ENCODE data around the gene PNCK. TPM values are rescaled to one million over a fixed set of nuclear protein-coding genes. Genes with fewer than 3 reads are reported as not detected.

PNCK gene
- total RNA-seq, 1 experiment from 2014 or later, result 0.60 TPM

DNA sequence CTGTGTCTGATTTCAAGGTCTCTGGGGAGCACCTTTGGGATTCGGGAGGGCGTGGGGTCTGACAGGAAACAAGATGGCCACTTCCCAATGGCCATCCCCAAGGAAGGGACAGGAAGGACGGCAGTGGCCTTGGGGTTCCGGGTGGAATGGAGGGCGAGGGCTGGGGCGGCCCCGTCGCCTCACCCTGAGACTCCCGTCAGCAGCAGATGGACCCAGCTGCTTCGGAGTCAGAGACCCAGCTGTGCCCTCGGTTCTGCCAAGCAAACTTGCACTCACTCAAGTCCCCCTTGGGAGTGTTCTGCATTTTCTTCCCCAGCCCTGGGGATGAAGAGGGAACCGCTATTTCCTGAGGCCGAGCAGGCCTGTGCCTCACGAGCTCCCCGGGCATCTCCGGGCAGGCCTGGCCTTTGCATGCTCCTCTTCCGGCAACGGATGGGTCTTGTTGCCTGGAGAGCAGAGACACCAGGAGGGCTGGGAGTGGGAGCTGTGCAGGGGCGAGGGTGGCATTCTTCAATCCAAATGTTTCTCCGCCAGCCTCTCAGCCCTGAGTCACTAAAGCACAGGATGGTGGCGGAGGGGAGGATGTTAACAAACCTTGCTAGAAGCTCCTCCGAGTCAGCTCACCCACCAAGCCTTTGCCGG lies 33.4 kb downstream of the PNCK start:
- no TSS peak for BruUV-seq (replicated peaks)
- Histone ChIP-seq H3K4me1 (ENCODE audit: insufficient read depth, low read length, poor library complexity, severe bottlenecking) (no peaks in the 10 kb centered on the region), H3K4me3 (ENCODE audit: low read depth, low read length, poor library complexity, severe bottlenecking) (no peak overlapping the region), H3K9me3 (ENCODE audit: low read depth, low read length, poor library complexity, severe bottlenecking) (no peaks in the 10 kb centered on the region), H3K27ac (ENCODE audit: low read depth, low read length, poor library complexity, severe bottlenecking) (no peak overlapping the region), H3K27me3 (replicated peaks; ENCODE audit: insufficient read depth, low read depth, low read length, poor library complexity) (peaks cover 11% of the 10 kb centered on the region), H3K36me3 (ENCODE audit: insufficient read depth, low read length, poor library complexity, severe bottlenecking) (no peaks in the 10 kb centered on the region)
- intact Hi-C loops (cut with micrococcal nuclease; ENCODE audit: unreplicated experiment), result no loop called here
- no peak for DNase-seq (ENCODE audit: low spot score)
- CTCF ChIA-PET, result interaction anchor here (0.6 kb wide), 1 partner anchor 101 kb away, joined by 3 read pairs; no protein-coding TSS in a partner anchor
- POLR2A ChIA-PET (ENCODE audit: low non-redundant PET), result no interaction called here
- TF ChIP-seq EZH2 (IDR thresholded peaks at IDR 0.05; ENCODE audit: borderline replicate concordance, low read depth, low read length, poor library complexity, severe bottlenecking), result no peak
- TF ChIP-seq, protein P1, sequence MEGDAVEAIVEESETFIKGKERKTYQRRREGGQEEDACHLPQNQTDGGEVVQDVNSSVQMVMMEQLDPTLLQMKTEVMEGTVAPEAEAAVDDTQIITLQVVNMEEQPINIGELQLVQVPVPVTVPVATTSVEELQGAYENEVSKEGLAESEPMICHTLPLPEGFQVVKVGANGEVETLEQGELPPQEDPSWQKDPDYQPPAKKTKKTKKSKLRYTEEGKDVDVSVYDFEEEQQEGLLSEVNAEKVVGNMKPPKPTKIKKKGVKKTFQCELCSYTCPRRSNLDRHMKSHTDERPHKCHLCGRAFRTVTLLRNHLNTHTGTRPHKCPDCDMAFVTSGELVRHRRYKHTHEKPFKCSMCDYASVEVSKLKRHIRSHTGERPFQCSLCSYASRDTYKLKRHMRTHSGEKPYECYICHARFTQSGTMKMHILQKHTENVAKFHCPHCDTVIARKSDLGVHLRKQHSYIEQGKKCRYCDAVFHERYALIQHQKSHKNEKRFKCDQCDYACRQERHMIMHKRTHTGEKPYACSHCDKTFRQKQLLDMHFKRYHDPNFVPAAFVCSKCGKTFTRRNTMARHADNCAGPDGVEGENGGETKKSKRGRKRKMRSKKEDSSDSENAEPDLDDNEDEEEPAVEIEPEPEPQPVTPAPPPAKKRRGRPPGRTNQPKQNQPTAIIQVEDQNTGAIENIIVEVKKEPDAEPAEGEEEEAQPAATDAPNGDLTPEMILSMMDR (conservative IDR thresholded peaks at IDR 0.05; ENCODE audit: low read depth, low read length), result no peak

DNA sequence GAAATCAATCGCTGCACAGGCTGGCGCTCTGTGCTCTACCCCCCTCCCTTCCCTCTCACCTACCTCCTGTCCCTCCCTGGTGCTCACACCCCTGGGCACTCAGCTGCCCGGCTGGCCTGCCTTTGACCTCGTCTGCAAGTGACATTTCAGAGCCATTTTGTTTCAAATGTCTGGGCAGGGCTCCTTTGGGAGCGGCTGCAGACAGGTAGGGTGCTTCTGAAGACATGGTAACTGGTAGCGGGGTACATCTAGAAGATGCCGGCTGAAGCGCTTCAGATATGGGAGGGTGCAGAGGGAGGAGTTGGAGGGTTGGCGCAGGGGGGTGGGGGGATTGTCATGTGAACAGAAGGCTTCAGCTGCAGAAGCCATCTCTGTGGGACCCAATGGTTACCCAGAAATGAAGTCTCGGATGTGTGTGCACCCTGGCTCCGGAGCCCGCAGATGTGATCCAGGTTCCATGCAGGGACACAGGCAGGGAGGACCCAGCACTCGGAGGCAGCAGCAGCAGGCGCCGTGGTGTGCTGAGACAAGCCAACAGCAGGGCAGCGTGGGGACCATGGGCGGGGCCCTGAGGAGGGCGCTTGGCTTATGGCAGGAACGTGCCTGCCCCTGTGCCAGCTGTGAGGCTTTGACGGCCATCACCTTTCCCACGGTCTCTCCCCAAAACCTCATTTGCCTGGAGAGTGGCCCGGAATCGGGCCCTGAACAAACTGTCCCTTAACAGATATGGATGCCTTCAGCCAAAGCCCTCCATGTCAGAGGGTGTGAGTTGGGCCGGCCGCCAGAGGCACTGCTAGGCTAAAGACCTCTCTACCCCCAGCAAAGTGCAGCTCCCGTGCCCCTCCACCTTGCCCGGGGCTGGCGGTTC lies 34.2 kb downstream of the PNCK start:
- POLR2A ChIA-PET (ENCODE audit: low non-redundant PET), result no interaction called here

DNA sequence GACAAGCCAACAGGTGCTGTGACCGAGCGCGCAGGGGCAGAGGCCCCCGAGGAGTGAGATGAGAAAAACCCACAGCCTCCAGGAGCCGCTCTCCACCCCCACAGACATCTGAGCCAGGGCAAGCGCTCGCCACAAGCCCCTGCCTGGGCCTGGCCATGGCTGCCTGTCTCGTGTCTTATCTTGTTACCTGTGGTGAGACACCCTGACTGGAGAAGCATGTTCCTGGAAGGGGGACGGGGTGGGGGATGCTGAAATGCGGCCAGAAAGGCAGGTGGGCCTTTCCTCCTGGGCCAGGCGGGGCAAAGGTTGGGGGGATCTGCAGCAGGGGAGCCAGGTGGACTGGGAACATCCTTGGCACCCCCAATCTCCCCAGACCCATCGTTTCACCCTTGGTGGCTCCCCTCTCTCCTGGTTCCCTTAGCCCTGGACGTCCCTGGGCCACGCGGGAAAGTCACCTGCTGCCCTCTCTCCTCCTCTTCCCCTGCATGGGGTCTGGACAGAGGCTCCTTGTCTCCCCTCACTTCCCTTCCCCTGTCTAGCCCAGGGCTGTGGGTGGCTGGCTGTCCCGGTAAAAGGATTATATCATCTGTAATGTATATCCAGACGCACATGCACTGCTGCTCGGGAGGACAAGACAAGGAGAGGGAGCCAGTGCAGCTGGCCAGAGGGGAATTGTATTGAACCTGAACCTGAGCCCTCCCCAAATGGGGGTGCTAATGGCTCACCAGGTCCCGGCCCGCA lies 35.0 kb downstream of the PNCK start:
- Histone ChIP-seq H3K27ac (ENCODE audit: low read depth, low read length, poor library complexity, severe bottlenecking) (no peak overlapping the region), H3K36me3 (ENCODE audit: insufficient read depth, low read length, poor library complexity, severe bottlenecking) (no peaks in the 10 kb centered on the region), H3K27me3 (replicated peaks; ENCODE audit: insufficient read depth, low read depth, low read length, poor library complexity) (peaks cover 10% of the 10 kb centered on the region), H3K4me1 (ENCODE audit: insufficient read depth, low read length, poor library complexity, severe bottlenecking) (no peaks in the 10 kb centered on the region), H3K4me3 (ENCODE audit: low read depth, low read length, poor library complexity, severe bottlenecking) (no peak overlapping the region), H3K9me3 (ENCODE audit: low read depth, low read length, poor library complexity, severe bottlenecking) (no peaks in the 10 kb centered on the region)
- BruUV-seq (replicated peaks), result no TSS peak
- intact Hi-C loops (cut with micrococcal nuclease; ENCODE audit: unreplicated experiment), result no loop called here
- no peak for DNase-seq (ENCODE audit: low spot score)
- no peak for TF ChIP-seq EZH2 (IDR thresholded peaks at IDR 0.05; ENCODE audit: borderline replicate concordance, low read depth, low read length, poor library complexity, severe bottlenecking)
- TF ChIP-seq, protein P1 (conservative IDR thresholded peaks at IDR 0.05; ENCODE audit: low read depth, low read length), result no peak
- CTCF ChIA-PET, result no interaction called here
- POLR2A ChIA-PET (ENCODE audit: low non-redundant PET), result no interaction called here

More for the DNA sequence above, 34.2 kb downstream of the PNCK start:
- CTCF ChIA-PET, result no interaction called here
- BruUV-seq (replicated peaks), result no TSS peak
- DNase-seq (ENCODE audit: low spot score), result no peak
- H3K4me3 ChIP-seq (ENCODE audit: low read depth, low read length, poor library complexity, severe bottlenecking), result no peak overlapping the region
- H3K27ac ChIP-seq (ENCODE audit: low read depth, low read length, poor library complexity, severe bottlenecking), result no peak overlapping the region
- peaks cover 11% of the 10 kb centered on the region for H3K27me3 ChIP-seq (replicated peaks; ENCODE audit: insufficient read depth, low read depth, low read length, poor library complexity)
- no peaks in the 10 kb centered on the region for H3K36me3 ChIP-seq (ENCODE audit: insufficient read depth, low read length, poor library complexity, severe bottlenecking)
- TF ChIP-seq, protein P1 (conservative IDR thresholded peaks at IDR 0.05; ENCODE audit: low read depth, low read length), result no peak
- TF ChIP-seq EZH2 (IDR thresholded peaks at IDR 0.05; ENCODE audit: borderline replicate concordance, low read depth, low read length, poor library complexity, severe bottlenecking), result no peak
- H3K9me3 ChIP-seq (ENCODE audit: low read depth, low read length, poor library complexity, severe bottlenecking), result no peaks in the 10 kb centered on the region
- intact Hi-C loops (cut with micrococcal nuclease; ENCODE audit: unreplicated experiment), result no loop called here
- no peaks in the 10 kb centered on the region for H3K4me1 ChIP-seq (ENCODE audit: insufficient read depth, low read length, poor library complexity, severe bottlenecking)

All from A673 (cell line).